SK-N-MC (cell line): ENCODE data around the gene IGLL5.

Experiments used
- DNase-seq: peaks from one replicate; pipeline ENCODE4 v3.0.0-alpha.2; 2011; ENCODE audit warnings: low read depth, low spot score
- H3K27ac ChIP-seq: fragments of 200-600 bp; sonication (generic); 2 replicates; pipeline ENCODE4 v1.5.1; 2016; ENCODE audit warnings: mixed run types
- H3K36me3 ChIP-seq: fragments of 200-600 bp; sonication (generic); 2 replicates; pipeline ENCODE4 v1.6.1; 2017; ENCODE audit warnings: antibody characterized with exemption, low read length, mixed read lengths; ENCODE audit not compliant: insufficient read depth
- H3K4me3 ChIP-seq: fragments of 200-600 bp; sonication (generic); 2 replicates; pipeline ENCODE4 v1.5.1; 2016
- H3K9ac ChIP-seq: fragments of 200-600 bp; sonication (generic); 2 replicates; pipeline ENCODE4 v1.8.0; 2017; ENCODE audit warnings: mixed run types, mixed read lengths; ENCODE audit not compliant: insufficient read length
- H3K9me3 ChIP-seq: fragments of 200-600 bp; sonication (generic); 2 replicates; pipeline ENCODE4 v1.6.1; 2017; ENCODE audit warnings: low read depth, mild to moderate bottlenecking, antibody characterized with exemption, low read length, moderate library complexity, mixed read lengths
- EZH2 ChIP-seq: fragments of 200-600 bp; sonication (generic); IDR thresholded peaks from one replicate; pipeline ENCODE4 v1.6.1; 2017; ENCODE audit warnings: antibody characterized with exemption
- FOXP2 ChIP-seq: optimal IDR thresholded peaks from 2 replicates; pipeline ENCODE3; 2011; ENCODE audit warnings: mild to moderate bottlenecking, moderate library complexity; ENCODE audit not compliant: insufficient read depth; ENCODE audit errors: extremely low read length, control extremely low read depth
- POLR2AphosphoS5 ChIP-seq: IDR thresholded peaks from 2 replicates; pipeline ENCODE4 v1.6.1; 2012; ENCODE audit warnings: mild to moderate bottlenecking, low read depth, low read length, borderline replicate concordance

IGLL5 gene

DNA sequence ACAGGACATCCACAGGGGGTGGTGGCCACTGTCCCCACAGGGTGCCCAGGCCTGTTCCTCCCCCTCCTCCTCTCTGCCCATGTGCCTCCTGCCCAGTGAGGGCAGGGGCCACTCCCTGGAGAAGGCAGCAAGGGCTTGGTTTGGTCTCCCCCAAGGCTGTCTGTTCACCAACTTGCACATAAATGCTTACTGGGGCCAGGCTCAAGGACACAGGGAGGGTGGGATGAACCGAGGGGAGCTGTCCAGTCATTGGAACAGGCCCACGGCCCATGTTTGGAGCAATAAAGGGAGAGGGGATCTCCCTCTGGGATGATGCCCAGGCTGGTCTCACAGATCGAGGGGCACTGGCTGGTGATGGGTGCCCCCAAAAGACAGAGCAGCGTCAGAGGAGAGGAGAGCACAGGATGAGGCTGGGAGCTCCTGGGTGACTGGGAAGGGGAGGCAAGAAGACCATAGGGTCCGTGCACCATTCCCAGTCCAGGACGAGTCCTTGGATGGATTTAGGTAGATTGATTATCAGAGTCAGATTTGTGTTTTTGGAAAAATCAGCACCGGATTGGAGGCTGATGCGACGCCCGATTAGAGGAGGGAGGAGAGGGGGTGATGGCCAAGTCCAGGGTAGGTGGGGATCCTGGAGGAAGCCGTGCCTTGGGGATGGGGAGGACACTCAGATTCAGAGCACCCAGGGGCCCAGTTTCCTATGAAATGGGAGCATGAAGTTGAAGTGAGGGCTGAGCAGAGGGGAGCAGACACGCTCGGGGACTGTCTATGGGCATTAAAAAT is 1.1 kb downstream of the IGLL5 start:
- H3K4me3 ChIP-seq, result no peak overlapping the region

GRCh38 chr22:22890085-22890484 is 2.5 kb downstream of the IGLL5 start:
- DNase-seq, result no peak
- H3K36me3 ChIP-seq, result no peaks in the 10 kb centered on the region
- no peak overlapping the region for H3K4me3 ChIP-seq
- TF ChIP-seq POLR2AphosphoS5 (no peak), FOXP2 (no peak), EZH2 (no peak)
- H3K9ac ChIP-seq, result no peak overlapping the region
- no peaks in the 10 kb centered on the region for H3K9me3 ChIP-seq
- no peak overlapping the region for H3K27ac ChIP-seq

More for the DNA sequence above, 1.1 kb downstream of the IGLL5 start:
- Histone ChIP-seq H3K9ac (no peak overlapping the region), H3K9me3 (no peaks in the 10 kb centered on the region), H3K36me3 (no peaks in the 10 kb centered on the region), H3K27ac (no peak overlapping the region)
- no peak for DNase-seq
- TF ChIP-seq FOXP2 (no peak), EZH2 (no peak)

GRCh38 chr22:22891139-22891621 is 3.6 kb downstream of the IGLL5 start:
- no peak overlapping the region for H3K9ac ChIP-seq
- no peak overlapping the region for H3K4me3 ChIP-seq
- TF ChIP-seq FOXP2, result no peak
- no peak overlapping the region for H3K27ac ChIP-seq
- DNase-seq, result no peak
- H3K9me3 ChIP-seq, result no peaks in the 10 kb centered on the region
- no peaks in the 10 kb centered on the region for H3K36me3 ChIP-seq

GRCh38 chr22:22892096-22893052 is 4.8 kb downstream of the IGLL5 start:
- H3K4me3 ChIP-seq, result no peak overlapping the region
- TF ChIP-seq EZH2 (no peak), POLR2AphosphoS5 (no peak), FOXP2 (no peak)
- no peaks in the 10 kb centered on the region for H3K36me3 ChIP-seq
- DNase-seq, result no peak
- no peak overlapping the region for H3K9ac ChIP-seq
- H3K9me3 ChIP-seq, result no peaks in the 10 kb centered on the region
- no peak overlapping the region for H3K27ac ChIP-seq

DNA sequence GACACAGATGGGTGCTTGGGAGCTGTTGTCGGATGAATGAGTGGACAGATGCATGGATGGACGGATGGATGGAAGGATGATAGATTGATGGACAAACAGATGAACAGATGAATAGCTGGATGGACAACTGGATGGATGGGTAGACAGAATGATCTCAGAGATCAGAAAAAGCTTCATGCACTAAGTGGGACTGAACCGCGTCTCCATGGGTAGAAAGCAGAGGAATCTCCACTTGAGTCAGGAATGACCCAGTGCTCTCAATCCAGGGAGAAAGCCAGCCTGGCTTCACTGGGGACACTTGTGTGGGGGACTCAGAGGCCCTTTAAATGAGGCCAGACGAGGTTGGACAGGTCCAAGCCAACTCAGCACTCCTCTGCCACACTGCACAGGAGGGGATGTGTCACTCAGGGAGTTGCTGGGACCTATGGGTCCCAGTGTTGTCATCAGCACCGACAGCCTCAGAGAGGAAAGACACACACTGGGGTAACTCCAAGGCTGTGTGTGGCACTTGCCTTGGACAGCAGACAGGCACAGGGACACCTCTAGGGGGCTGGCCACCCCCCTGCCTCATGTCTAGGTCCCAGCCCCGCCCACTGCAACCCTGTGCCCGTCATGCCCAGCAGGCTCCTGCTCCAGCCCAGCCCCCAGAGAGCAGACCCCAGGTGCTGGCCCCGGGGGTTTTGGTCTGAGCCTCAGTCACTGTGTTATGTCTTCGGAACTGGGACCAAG is 5.6 kb downstream of the IGLL5 start:
- no peak for TF ChIP-seq FOXP2
- TF ChIP-seq EZH2, result no peak
- no peak for TF ChIP-seq POLR2AphosphoS5
- Histone ChIP-seq H3K9ac (no peak overlapping the region), H3K36me3 (no peaks in the 10 kb centered on the region), H3K4me3 (no peak overlapping the region), H3K27ac (no peak overlapping the region), H3K9me3 (no peaks in the 10 kb centered on the region)
- DNase-seq, result no peak

GRCh38 chr22:22893891-22894739 is 6.5 kb downstream of the IGLL5 start:
- Histone ChIP-seq H3K4me3 (no peak overlapping the region), H3K27ac (no peak overlapping the region), H3K36me3 (no peaks in the 10 kb centered on the region), H3K9ac (no peak overlapping the region), H3K9me3 (no peaks in the 10 kb centered on the region)
- no peak for TF ChIP-seq EZH2
- no peak for TF ChIP-seq FOXP2
- no peak for TF ChIP-seq POLR2AphosphoS5
- DNase-seq, result no peak

GRCh38 chr22:22894740-22895731 is 7.4 kb downstream of the IGLL5 start:
- H3K9ac ChIP-seq, result no peak overlapping the region
- H3K36me3 ChIP-seq, result no peaks in the 10 kb centered on the region
- no peak for DNase-seq
- no peak overlapping the region for H3K4me3 ChIP-seq
- H3K9me3 ChIP-seq, result no peaks in the 10 kb centered on the region
- no peak overlapping the region for H3K27ac ChIP-seq
- no peak for TF ChIP-seq POLR2AphosphoS5
- TF ChIP-seq EZH2, result no peak
- TF ChIP-seq FOXP2, result no peak
